ENCODE measurements around the gene TUBB4B. TPM values are rescaled to one million over a fixed set of nuclear protein-coding genes. Genes with fewer than 3 reads are reported as not detected.

TUBB4B gene
- polyA plus RNA-seq, 1 donor, result 402 TPM

- no peak overlapping the region for H3K27ac ChIP-seq (ENCODE audit: low read length)
- DNase-seq, result no peak
- no peak overlapping the region for H3K4me3 ChIP-seq (ENCODE audit: low read length)
- peaks cover 20% of the 10 kb centered on the region for H3K4me1 ChIP-seq (ENCODE audit: control insufficient read depth, insufficient read depth, low read length)
- peaks cover 20% of the 10 kb centered on the region for H3K27me3 ChIP-seq (ENCODE audit: control insufficient read depth, insufficient read depth, low read length)
- WGBS (ENCODE audit: insufficient coverage, low lambda C conversion rate), result no CpG with 5 or more reads among the region's 39 CpGs
- peaks cover 24% of the 10 kb centered on the region for H3K9me3 ChIP-seq (ENCODE audit: control insufficient read depth, low read depth, low read length)
- peaks cover 5% of the 10 kb centered on the region for H3K36me3 ChIP-seq (ENCODE audit: control insufficient read depth, insufficient read depth, low read length)
These were observed 40.4 kb downstream of the TUBB4B start for GRCh38 chr9:137281345-137282116.

GRCh38 chr9:137286975-137287383 is 45.9 kb downstream of the TUBB4B start:
- 100% methylated on average over 3 of the region's 14 CpGs for WGBS (ENCODE audit: insufficient coverage, low lambda C conversion rate)
- Histone ChIP-seq H3K36me3 (ENCODE audit: control insufficient read depth, insufficient read depth, low read length) (no peaks in the 10 kb centered on the region), H3K4me3 (ENCODE audit: low read length) (no peak overlapping the region), H3K27ac (ENCODE audit: low read length) (no peak overlapping the region), H3K4me1 (ENCODE audit: control insufficient read depth, insufficient read depth, low read length) (no peaks in the 10 kb centered on the region), H3K27me3 (ENCODE audit: control insufficient read depth, insufficient read depth, low read length) (no peaks in the 10 kb centered on the region), H3K9me3 (ENCODE audit: control insufficient read depth, low read depth, low read length) (peaks cover 8% of the 10 kb centered on the region)
- peak; percentile 74 to 80 for DNase-seq

DNA sequence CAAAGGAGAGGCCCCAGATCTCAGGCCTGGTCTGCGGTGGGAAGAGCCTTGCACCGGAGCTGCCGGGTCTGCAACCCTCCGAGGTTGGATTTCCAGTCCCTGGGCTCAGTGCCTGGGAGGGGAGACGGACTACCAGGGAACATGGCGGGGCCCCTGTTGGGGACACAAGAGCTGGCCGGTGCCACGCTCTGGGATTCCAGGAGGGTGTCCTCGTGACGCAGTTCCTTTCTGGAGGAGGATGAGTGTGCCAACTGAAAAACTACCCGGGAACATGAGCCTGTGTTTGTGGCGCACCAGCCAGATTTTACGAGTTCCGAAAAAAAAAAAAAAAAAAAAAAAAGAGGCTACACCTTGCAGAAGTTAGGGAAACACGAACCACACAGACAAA is 52.0 kb downstream of the TUBB4B start:
- Histone ChIP-seq H3K9me3 (ENCODE audit: control insufficient read depth, low read depth, low read length) (peaks cover 10% of the 10 kb centered on the region), H3K27ac (ENCODE audit: low read length) (peak overlapping the region; percentile 96), H3K4me3 (ENCODE audit: low read length) (no peak overlapping the region), H3K27me3 (ENCODE audit: control insufficient read depth, insufficient read depth, low read length) (peaks cover 15% of the 10 kb centered on the region), H3K36me3 (ENCODE audit: control insufficient read depth, insufficient read depth, low read length) (peaks cover 2% of the 10 kb centered on the region), H3K4me1 (ENCODE audit: control insufficient read depth, insufficient read depth, low read length) (peaks cover 38% of the 10 kb centered on the region)
- DNase-seq, result no peak
- WGBS (ENCODE audit: insufficient coverage, low lambda C conversion rate), result no CpG with 5 or more reads among the region's 15 CpGs

Other genes starting within 250 kb of the TUBB4B start
- gene PAXX, start 248.9 kb upstream of the TUBB4B start, polyA plus RNA-seq, result 38.9 TPM
- gene CLIC3, start 244.7 kb upstream of the TUBB4B start, polyA plus RNA-seq, result 3.6 TPM
- 25.3 TPM for gene ABCA2, start 213.1 kb upstream of the TUBB4B start, polyA plus RNA-seq
- 0.69 TPM for gene FUT7, start 209.2 kb upstream of the TUBB4B start, polyA plus RNA-seq
- 42.7 TPM for gene NPDC1, start 195.1 kb upstream of the TUBB4B start, polyA plus RNA-seq
- 9.9 TPM for gene ENTPD2, start 187.2 kb upstream of the TUBB4B start, polyA plus RNA-seq
- 12.1 TPM for gene SAPCD2, start 170.7 kb upstream of the TUBB4B start, polyA plus RNA-seq
- gene UAP1L1, start 163.8 kb upstream of the TUBB4B start, polyA plus RNA-seq, result 32.4 TPM
- 39.5 TPM for gene MAN1B1, start 154.3 kb upstream of the TUBB4B start, polyA plus RNA-seq
- gene DPP7, start 126.6 kb upstream of the TUBB4B start, polyA plus RNA-seq, result 196 TPM
- gene GRIN1, start 102.1 kb upstream of the TUBB4B start, polyA plus RNA-seq, result 2.6 TPM
- gene LRRC26, start 71.2 kb upstream of the TUBB4B start, polyA plus RNA-seq, result 12.0 TPM
- gene TMEM210, start 69.2 kb upstream of the TUBB4B start, polyA plus RNA-seq, result not detected
- 47.0 TPM for gene ANAPC2, start 52.7 kb upstream of the TUBB4B start, polyA plus RNA-seq
- gene SSNA1, start 52.6 kb upstream of the TUBB4B start, polyA plus RNA-seq, result 66.0 TPM
- gene TPRN, start 40.5 kb upstream of the TUBB4B start, polyA plus RNA-seq, result 32.1 TPM
- 33.1 TPM for gene TMEM203, start 35.6 kb upstream of the TUBB4B start, polyA plus RNA-seq
- 12.1 TPM for gene NDOR1, start 35.6 kb upstream of the TUBB4B start, polyA plus RNA-seq
- 11.0 TPM for gene RNF208, start 19.0 kb upstream of the TUBB4B start, polyA plus RNA-seq
- 71.7 TPM for gene CYSRT1, start 16.1 kb upstream of the TUBB4B start, polyA plus RNA-seq
- gene RNF224, start 13.8 kb upstream of the TUBB4B start, polyA plus RNA-seq, result 87.5 TPM
- 36.9 TPM for gene SLC34A3, start 10.4 kb upstream of the TUBB4B start, polyA plus RNA-seq
- 3.4 TPM for gene STPG3, start 10.0 kb downstream of the TUBB4B start, polyA plus RNA-seq
- gene NELFB, start 14.0 kb downstream of the TUBB4B start, polyA plus RNA-seq, result 45.9 TPM
- 18.4 TPM for gene TOR4A, start 36.4 kb downstream of the TUBB4B start, polyA plus RNA-seq
- gene NRARP, start 61.0 kb downstream of the TUBB4B start, polyA plus RNA-seq, result 32.4 TPM
- 36.5 TPM for gene EXD3, start 181.9 kb downstream of the TUBB4B start, polyA plus RNA-seq
- gene NOXA1, start 182.1 kb downstream of the TUBB4B start, polyA plus RNA-seq, result 11.8 TPM
- gene ENTPD8, start 200.1 kb downstream of the TUBB4B start, polyA plus RNA-seq, result 14.2 TPM
- gene NSMF, start 218.0 kb downstream of the TUBB4B start, polyA plus RNA-seq, result 33.4 TPM